Hepatic stellate cell (primary cell): ENCODE data around the gene ARHGEF2.

Experiments
- DNase-seq: peaks from one replicate; pipeline ENCODE4 v3.0.0; 2011; ENCODE audit warnings: low spot score

ARHGEF2 gene

GRCh38 chr1:155971910-155972809, 6.2 kb downstream of the ARHGEF2 start:
- DNase-seq, result no peak

GRCh38 chr1:155970531-155971167, 7.7 kb downstream of the ARHGEF2 start:
- DNase-seq, result peak; percentile 91

GRCh38 chr1:155969377-155969791, 9.0 kb downstream of the ARHGEF2 start:
- DNase-seq, result no peak

GRCh38 chr1:155968670-155969069, 9.7 kb downstream of the ARHGEF2 start:
- peak; percentile 73 for DNase-seq

- DNase-seq, result no peak
Observed at GRCh38 chr1:155968051-155968400, 10.3 kb downstream of the ARHGEF2 start.

GRCh38 chr1:155967341-155968050, 10.9 kb downstream of the ARHGEF2 start:
- no peak for DNase-seq

GRCh38 chr1:155966750-155967149, 11.6 kb downstream of the ARHGEF2 start:
- DNase-seq, result no peak

- no peak for DNase-seq
Observed at GRCh38 chr1:155966135-155966534, 12.2 kb downstream of the ARHGEF2 start.

GRCh38 chr1:155964193-155964592, 14.2 kb downstream of the ARHGEF2 start:
- DNase-seq, result no peak

- DNase-seq, result no peak
Observed at GRCh38 chr1:155962599-155963211, 15.6 kb downstream of the ARHGEF2 start.

- peak; percentile 97 for DNase-seq
Observed at GRCh38 chr1:155961937-155962336, 16.4 kb downstream of the ARHGEF2 start.

GRCh38 chr1:155960081-155960745, 18.1 kb downstream of the ARHGEF2 start:
- no peak for DNase-seq

- no peak for DNase-seq
Observed at GRCh38 chr1:155957411-155957915, 20.9 kb downstream of the ARHGEF2 start.

GRCh38 chr1:155954645-155955044, 23.7 kb downstream of the ARHGEF2 start:
- DNase-seq, result no peak

GRCh38 chr1:155952505-155952890, 25.8 kb downstream of the ARHGEF2 start:
- DNase-seq, result no peak

GRCh38 chr1:155951753-155952504, 26.4 kb downstream of the ARHGEF2 start:
- DNase-seq, result no peak

GRCh38 chr1:155950829-155951228, 27.5 kb downstream of the ARHGEF2 start:
- no peak for DNase-seq

- no peak for DNase-seq
Observed at GRCh38 chr1:155947741-155948140, 30.6 kb downstream of the ARHGEF2 start.

- no peak for DNase-seq
Observed at GRCh38 chr1:155947292-155947691, 31.1 kb downstream of the ARHGEF2 start.

- no peak for DNase-seq
Observed at GRCh38 chr1:155946633-155947219, 31.6 kb downstream of the ARHGEF2 start.

- no peak for DNase-seq
Observed at GRCh38 chr1:155944444-155944799, 33.9 kb downstream of the ARHGEF2 start.
